ENCODE measurements around the gene CLDN18. TPM values are rescaled to one million over a fixed set of nuclear protein-coding genes. Genes with fewer than 3 reads are reported as not detected.

The CLDN18 gene
- total and polyA plus RNA-seq, 2 of the 8 experiments (the other 6 are each of a cell fraction or from before 2014, with no cell fraction given), result not detected

GRCh38 chr3:138068046-138068445 lies 58.1 kb downstream of the CLDN18 start:
- H2BK5ac ChIP-seq (ENCODE audit: low read depth, low read length), result no peak overlapping the region; the same call in 1 of the 2 replicates
- H4K20me1 ChIP-seq (replicated peaks in 1 of 2; ENCODE audit: control insufficient read depth in 1 of 2, insufficient read depth in 2 of 2, low read length in 2 of 2), result no peaks in the 10 kb centered on the region
- no peak overlapping the region for H4K91ac ChIP-seq (replicated peaks; ENCODE audit: insufficient read length, low read length)
- no peak overlapping the region for H4K5ac ChIP-seq (ENCODE audit: insufficient read length, low read depth, low read length)
- no peak overlapping the region for H3K56ac ChIP-seq (replicated peaks; ENCODE audit: insufficient read length, low read depth, low read length)
- no peak overlapping the region for H2AFZ ChIP-seq (ENCODE audit: low read length)
- H3K27ac ChIP-seq (ENCODE audit: low read depth, low read length), result no peak overlapping the region
- no peak overlapping the region for H3K4me3 ChIP-seq (ENCODE audit: extremely low read depth in 1 of 4, insufficient read depth in 2 of 4, low read depth in 3 of 4, low read length in 4 of 4)
- ChIA-PET CTCF (ENCODE audit: partially characterized antibody) (interaction anchor here (1.3 to 16.3 kb wide), 6 partner anchors 12 to 51 kb away, joined by 3 to 232 read pairs (median 6); partner anchors contain the start of gene DZIP1L), POLR2A (ENCODE audit: partially characterized antibody) (interaction anchor here (1.5 kb wide), 1 partner anchor 9 kb away, joined by 3 read pairs; no protein-coding TSS in a partner anchor)
- H3K79me2 ChIP-seq (ENCODE audit: control insufficient read depth in 1 of 2, insufficient read depth in 2 of 2, low read length in 2 of 2), result no peaks in the 10 kb centered on the region
- H3K4me1 ChIP-seq (replicated peaks in 1 of 4; ENCODE audit: control insufficient read depth in 3 of 4, insufficient read depth in 4 of 4, low read length in 3 of 4), result peaks cover 1 to 4% (median 2%) of the 10 kb centered on the region in 4 experiments; a peak in 3 of 7 replicates
- H3K23me2 ChIP-seq (ENCODE audit: low read depth, low read length), result no peaks in the 10 kb centered on the region
- H3K4me2 ChIP-seq (ENCODE audit: insufficient read depth in 1 of 2, low read depth in 2 of 2, low read length in 2 of 2), result no peak overlapping the region
- no peak overlapping the region for H2BK12ac ChIP-seq (ENCODE audit: low read depth, low read length)
- no peak overlapping the region for H3K4ac ChIP-seq (replicated peaks; ENCODE audit: insufficient read length, low read depth, low read length)
- FAIRE-seq (no peak), DNase-seq (ENCODE audit: low read depth in 1 of 2, low spot score in 2 of 2) (no peak)
- 86% methylated on average over 2 of the region's 8 CpGs; no CpG with 5 or more reads in 1 of the 2 experiments for WGBS, 2 experiments (ENCODE audit: extremely low coverage in 1 of 2, insufficient coverage in 1 of 2, insufficient read length in 1 of 2, insufficient replicate concordance in 2 of 2, low coverage in 1 of 2, low lambda C conversion rate in 2 of 2, missing lambda C conversion rate in 1 of 2)
- H2BK120ac ChIP-seq (replicated peaks; ENCODE audit: low read depth, low read length), result no peak overlapping the region
- H3K18ac ChIP-seq (ENCODE audit: extremely low read depth, low read length), result no peak overlapping the region
- H3K9me3 ChIP-seq (ENCODE audit: insufficient read depth in 2 of 2, low read depth in 1 of 2, low read length in 1 of 2), result no peaks in the 10 kb centered on the region
- H4K8ac ChIP-seq (ENCODE audit: extremely low read depth, insufficient read depth, low read length), result no peak overlapping the region
- H3K79me1 ChIP-seq (ENCODE audit: low read depth, low read length), result no peaks in the 10 kb centered on the region
- no peak overlapping the region for H3K23ac ChIP-seq (ENCODE audit: insufficient read length)
- no peak overlapping the region for H3K9ac ChIP-seq (replicated peaks in 1 of 4; ENCODE audit: extremely low read depth in 1 of 4, low read depth in 3 of 4, low read length in 3 of 4)
- H2BK20ac ChIP-seq (ENCODE audit: low read length), result no peak overlapping the region
- H3K36me3 ChIP-seq (ENCODE audit: control insufficient read depth in 2 of 4, insufficient read depth in 4 of 4, low read length in 3 of 4), result peaks cover 3 to 10% (median 9%) of the 10 kb centered on the region in 4 experiments; a peak in 5 of 8 replicates
- no peak overlapping the region for H2BK15ac ChIP-seq (ENCODE audit: low read length)
- no peaks in the 10 kb centered on the region for H3K27me3 ChIP-seq (replicated peaks in 1 of 4; ENCODE audit: control insufficient read depth in 3 of 4, extremely low read depth in 1 of 4, insufficient read depth in 3 of 4, low read length in 3 of 4)
- H2AK5ac ChIP-seq (ENCODE audit: low read depth, low read length), result no peak overlapping the region
- H3K14ac ChIP-seq (ENCODE audit: insufficient read length), result no peak overlapping the region
- no peak for TF ChIP-seq HDAC2 (IDR thresholded peaks at IDR 0.05; ENCODE audit: borderline replicate concordance in 1 of 2, low read depth in 2 of 2, low read length in 2 of 2)
- no peak for TF ChIP-seq SP4 (IDR thresholded peaks at IDR 0.05; ENCODE audit: low read length)
- TF ChIP-seq CREB1 (IDR thresholded peaks at IDR 0.05), result no peak
- no peak for TF ChIP-seq EP300 (IDR thresholded peaks at IDR 0.05; ENCODE audit: borderline replicate concordance in 1 of 2, low read depth in 2 of 2, low read length in 2 of 2)
- TF ChIP-seq BRCA1 (IDR thresholded peaks at IDR 0.05; ENCODE audit: low read depth, low read length), result no peak
- no peak for TF ChIP-seq POU5F1 (IDR thresholded peaks at IDR 0.05; ENCODE audit: low read depth, low read length)
- no peak for TF ChIP-seq JUN (IDR thresholded peaks at IDR 0.05; ENCODE audit: low read depth, low read length)
- no peak for TF ChIP-seq TCF12 (IDR thresholded peaks at IDR 0.05; ENCODE audit: low read depth, low read length)
- TF ChIP-seq SP1 (IDR thresholded peaks at IDR 0.05; ENCODE audit: low read depth, low read length), result no peak
